Activated B cell treated with CpG ODN at 0.5 μM for 24 hours (primary cell): ENCODE measurements around the gene GMCL2. TPM values are rescaled to one million over a fixed set of nuclear protein-coding genes. Genes with fewer than 3 reads are reported as not detected.
"Not testable (repeated sequence)": the region's sequence is repeated elsewhere in the genome, so short reads cannot be mapped to it uniquely, and the experiment has no call there.

Experiments
- ATAC-seq: fragments of 200-7000 bp; cut with Tn5 transposase; one replicate; pipeline ENCODE4 v1.10.0; 2021; ENCODE audit warnings: low read depth, mild to moderate bottlenecking, moderate library complexity
- CTCF ChIA-PET: fragments of 350-600 bp; sonication (Branson Sonifier 250); formaldehyde crosslinking; loops from one replicate; lab custom pipeline; 2021; ENCODE audit warnings: antibody characterized with exemption; lab: Charles Lee
- POLR2A ChIA-PET: fragments of 350-600 bp; sonication (Branson Sonifier 250); formaldehyde crosslinking; loops from one replicate; lab custom pipeline; 2021; ENCODE audit warnings: antibody characterized with exemption; lab: Charles Lee
- DNase-seq: peaks from one replicate; pipeline ENCODE4 v3.0.0; 2022
- H3K27ac Mint-ChIP-seq: one replicate; pipeline ENCODE4 v1.8.0; 2020; ENCODE audit warnings: mixed read lengths
- H3K27me3 Mint-ChIP-seq: one replicate; pipeline ENCODE4 v1.8.0; 2021; ENCODE audit warnings: mixed read lengths
- H3K36me3 Mint-ChIP-seq: one replicate; pipeline ENCODE4 v1.8.0; 2021; ENCODE audit warnings: low read depth, mixed read lengths
- H3K4me1 Mint-ChIP-seq: one replicate; pipeline ENCODE4 v1.8.0; 2021; ENCODE audit warnings: mixed read lengths
- H3K4me3 Mint-ChIP-seq: one replicate; pipeline ENCODE4 v1.8.0; 2020; ENCODE audit warnings: mild to moderate bottlenecking, mixed read lengths
- H3K9me3 Mint-ChIP-seq: one replicate; pipeline ENCODE4 v1.8.0; 2020; ENCODE audit warnings: mixed read lengths
- CTCF ChIP-seq: fragments of 200-600 bp; IDR thresholded peaks from one replicate; pipeline ENCODE4 v1.8.0; 2022; ENCODE audit warnings: antibody characterized with exemption, mild to moderate bottlenecking
- intact Hi-C: fragments of 100-400 bp; cut with micrococcal nuclease; formaldehyde crosslinking; loops from one replicate; pipeline ENCODE4 v1.15.1; 2024
- total RNA-seq: library from RNA; stranded (reverse); gene quantifications from 2 replicates; pipeline ENCODE4 v1.2.3, GENCODE V29; 2022

GMCL2 gene
- total RNA-seq, 1 donor from 2014 or later, result not detected

DNA sequence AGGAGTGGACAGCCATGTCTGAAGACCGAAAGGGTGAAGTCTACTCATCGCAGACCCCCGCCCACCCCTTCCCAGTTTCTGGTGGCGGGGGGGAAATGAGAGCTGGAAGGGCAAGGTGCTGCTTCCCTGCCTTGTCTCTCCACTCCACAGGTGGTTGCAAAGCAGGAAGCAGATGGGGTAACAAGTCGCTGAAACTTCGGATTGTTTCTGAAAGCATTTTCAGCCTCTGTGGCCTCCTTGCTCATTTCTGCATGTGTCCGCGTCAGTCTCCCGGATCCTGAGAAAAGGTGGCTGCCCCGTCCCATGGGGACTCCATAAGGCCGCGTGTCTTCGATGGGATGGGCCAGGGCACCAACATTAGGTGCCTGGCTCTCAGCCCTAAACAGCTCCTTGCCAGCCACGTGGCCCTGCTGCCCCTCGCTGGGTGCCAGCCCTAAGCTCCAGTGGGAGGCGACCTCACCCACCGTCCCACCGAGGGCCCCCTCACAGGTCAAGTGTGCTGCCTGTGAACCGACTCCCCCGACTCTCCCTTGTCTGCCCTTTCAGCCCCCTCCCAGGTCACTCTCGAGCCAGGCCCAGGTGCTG lies 44.5 kb upstream of the GMCL2 start:
- TF ChIP-seq CTCF, result no peak
- Mint-ChIP-seq H3K36me3 (peaks cover 50% of the 10 kb centered on the region), H3K4me1 (peaks cover 46% of the 10 kb centered on the region), H3K9me3 (no peaks in the 10 kb centered on the region), H3K27me3 (no peaks in the 10 kb centered on the region), H3K4me3 (peak overlapping the region; percentile 86), H3K27ac (peak overlapping the region; percentile 71)
- DNase-seq (no peak), ATAC-seq (no peak)
- intact Hi-C loops, result loop anchor here (1.0 to 2.0 kb wide), 4 partner anchors 9 to 1467 kb away; partner anchors contain the start of genes CANX, HNRNPAB and ZNF354A
- CTCF ChIA-PET, result no interaction called here
- POLR2A ChIA-PET, result interaction anchor here (1.0 to 3.2 kb wide), 4 partner anchors 9 to 1319 kb away, joined by 3 to 17 read pairs (median 4); partner anchors contain the start of gene HNRNPAB

DNA sequence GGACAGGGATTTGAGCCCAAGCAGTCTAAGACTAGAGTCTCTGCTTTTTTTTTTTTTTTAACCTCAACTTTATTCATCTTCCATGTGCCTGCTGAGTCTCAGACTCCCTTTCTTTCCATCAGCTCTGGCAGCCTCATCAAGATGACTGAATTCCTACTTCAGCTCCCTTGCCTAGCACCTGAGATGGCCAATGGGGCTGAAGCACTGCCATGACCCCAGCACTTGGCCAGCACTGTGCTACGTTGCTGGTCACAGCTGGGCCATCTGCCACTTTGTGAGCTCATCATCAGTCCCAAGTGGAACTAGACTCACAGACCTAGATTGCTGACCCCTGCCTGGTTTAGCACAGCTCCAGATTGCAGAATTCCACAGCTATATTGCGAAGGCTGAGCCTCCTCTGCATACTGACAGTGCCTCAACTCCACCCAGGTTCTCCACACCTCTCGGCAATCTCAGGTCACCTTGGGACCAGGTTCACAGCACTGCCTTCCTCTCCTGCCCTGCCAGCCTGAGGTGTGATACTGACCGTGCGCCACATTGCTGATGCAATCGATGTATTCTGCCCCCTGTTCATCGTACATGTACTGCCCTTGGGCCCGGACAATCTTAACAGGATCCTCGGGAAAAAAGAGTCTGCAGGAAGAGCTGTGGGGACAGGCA lies 43.8 kb upstream of the GMCL2 start:
- H3K4me1 Mint-ChIP-seq, result peaks cover 46% of the 10 kb centered on the region
- no peak for DNase-seq
- no peak for ATAC-seq
- peak overlapping the region; percentile 71 for H3K27ac Mint-ChIP-seq
- H3K4me3 Mint-ChIP-seq, result peak overlapping the region; percentile 86
- peaks cover 53% of the 10 kb centered on the region for H3K36me3 Mint-ChIP-seq
- intact Hi-C loops, result no loop called here
- no peaks in the 10 kb centered on the region for H3K9me3 Mint-ChIP-seq
- TF ChIP-seq CTCF, result no peak
- H3K27me3 Mint-ChIP-seq, result no peaks in the 10 kb centered on the region
- ChIA-PET POLR2A (interaction anchor here (0.6 to 3.2 kb wide), 3 partner anchors 27 to 1695 kb away, joined by 3 to 17 read pairs (median 3); partner anchors contain the start of gene HNRNPAB), CTCF (interaction anchor here (0.6 kb wide), 1 partner anchor 356 kb away, joined by 3 read pairs; no protein-coding TSS in a partner anchor)

- no peak for TF ChIP-seq CTCF
- CTCF ChIA-PET, result no interaction called here
- Mint-ChIP-seq H3K27ac (no peak overlapping the region), H3K9me3 (no peaks in the 10 kb centered on the region), H3K4me1 (peaks cover 40% of the 10 kb centered on the region), H3K4me3 (peak overlapping the region; percentile 59), H3K27me3 (no peaks in the 10 kb centered on the region), H3K36me3 (peaks cover 62% of the 10 kb centered on the region)
- POLR2A ChIA-PET, result interaction anchor here (2.4 kb wide), 1 partner anchor 26 kb away, joined by 7 read pairs; the partner anchor contains the start of gene HNRNPAB
- intact Hi-C loops, result no loop called here
- ATAC-seq, result no peak
- DNase-seq, result no peak
These were observed 42.7 kb upstream of the GMCL2 start for GRCh38 chr5:178229861-178230260.

- POLR2A ChIA-PET, result interaction anchor here (0.7 to 2.4 kb wide), 2 partner anchors 25 to 1449 kb away, joined by 5 to 7 read pairs; partner anchors contain the start of gene HNRNPAB
- H3K4me3 Mint-ChIP-seq, H3K9me3 Mint-ChIP-seq, CTCF ChIA-PET, intact Hi-C loops, H3K27me3 Mint-ChIP-seq, ATAC-seq, H3K27ac Mint-ChIP-seq, DNase-seq: not testable (repeated sequence)
- H3K4me1 Mint-ChIP-seq, result peaks cover 39% of the 10 kb centered on the region
- peaks cover 69% of the 10 kb centered on the region for H3K36me3 Mint-ChIP-seq
These were observed 41.9 kb upstream of the GMCL2 start for GRCh38 chr5:178229111-178229510.

DNA sequence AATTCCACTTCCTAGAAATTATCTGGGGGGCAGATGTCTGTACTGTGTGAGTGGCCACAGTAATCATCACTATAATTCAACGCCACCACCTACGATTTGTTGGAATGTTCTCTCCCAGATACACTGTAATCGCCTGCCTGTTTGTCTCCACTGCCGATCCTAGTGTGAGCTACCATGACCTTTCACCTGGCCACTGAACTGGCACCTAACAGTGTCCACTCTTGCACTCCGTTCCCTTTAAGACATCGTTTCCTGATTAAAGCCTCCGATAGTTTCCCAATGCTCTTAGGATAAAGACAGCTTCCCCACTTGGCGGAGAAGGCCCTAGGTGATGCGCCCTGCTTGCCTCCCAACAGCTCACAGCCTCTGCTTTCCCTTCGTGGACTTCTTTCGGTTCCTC lies 41.4 kb upstream of the GMCL2 start:
- CTCF ChIA-PET, result no interaction called here
- no peak overlapping the region for H3K4me3 Mint-ChIP-seq
- no peaks in the 10 kb centered on the region for H3K9me3 Mint-ChIP-seq
- no peak for DNase-seq
- no peak for ATAC-seq
- intact Hi-C loops, result no loop called here
- POLR2A ChIA-PET, result interaction anchor here (2.4 kb wide), 1 partner anchor 24 kb away, joined by 7 read pairs; the partner anchor contains the start of gene HNRNPAB
- H3K27ac Mint-ChIP-seq, result no peak overlapping the region
- no peak for TF ChIP-seq CTCF
- H3K36me3 Mint-ChIP-seq, result peaks cover 73% of the 10 kb centered on the region
- H3K27me3 Mint-ChIP-seq, result no peaks in the 10 kb centered on the region
- H3K4me1 Mint-ChIP-seq, result peaks cover 39% of the 10 kb centered on the region
